Measurements from ENCODE around the gene RABL6. TPM values are rescaled to one million over a fixed set of nuclear protein-coding genes. Genes with fewer than 3 reads are reported as not detected.

RABL6 gene

DNA sequence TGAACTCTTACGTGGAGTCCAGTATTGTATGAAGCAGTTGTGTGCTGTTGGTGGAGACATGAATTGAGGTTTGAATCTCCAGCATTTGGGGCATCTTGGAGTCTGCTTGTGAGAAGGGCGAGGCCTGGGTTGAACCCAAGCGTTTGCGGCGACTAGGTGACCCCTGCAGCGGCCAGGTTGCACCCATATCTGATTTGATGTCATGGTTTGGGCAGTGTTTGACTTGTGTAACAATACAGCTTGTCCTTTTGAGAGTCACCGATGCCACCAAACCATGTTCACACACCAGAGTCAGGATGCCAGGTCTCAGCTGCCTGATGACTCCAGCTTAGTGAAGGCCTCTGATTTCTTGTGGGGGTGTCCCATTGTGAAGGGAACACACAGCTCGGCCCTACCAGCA is 80.7 kb downstream of the RABL6 start:
- Histone ChIP-seq H3K4me3 (replicated peaks; ENCODE audit: insufficient read depth, low read length) (no peak overlapping the region), H3K27me3 (ENCODE audit: insufficient read depth, poor library complexity, severe bottlenecking) (no peaks in the 10 kb centered on the region)

DNA sequence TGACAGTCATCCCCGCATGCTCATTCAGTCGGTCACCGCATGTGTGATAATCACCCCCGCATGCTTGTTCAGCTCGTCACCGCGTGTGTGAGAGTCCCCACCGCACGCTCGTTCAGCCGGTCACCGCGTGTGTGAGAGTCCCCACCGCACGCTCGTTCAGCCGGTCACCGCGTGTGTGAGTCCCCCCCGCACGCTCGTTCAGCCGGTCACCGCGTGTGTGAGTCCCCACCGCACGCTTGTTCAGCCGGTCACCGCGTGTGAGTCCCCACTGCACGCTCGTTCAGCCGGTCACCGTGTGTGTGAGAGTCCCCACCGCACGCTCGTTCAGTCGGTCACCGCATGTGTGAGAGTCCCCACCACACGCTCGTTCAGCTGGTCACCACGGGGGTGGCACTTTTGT is 82.1 kb downstream of the RABL6 start:
- DNase-seq (ENCODE audit: low read depth in 1 of 2, low spot score in 1 of 2): no peak
- no peak overlapping the region for H3K27ac ChIP-seq (replicated peaks)
- no peak for TF ChIP-seq GABPA (IDR thresholded peaks at IDR 0.05; ENCODE audit: low read depth)
- no peak for TF ChIP-seq POLR2AphosphoS5 (IDR thresholded peaks at IDR 0.05; ENCODE audit: low read depth)
- TF ChIP-seq, protein P1, sequence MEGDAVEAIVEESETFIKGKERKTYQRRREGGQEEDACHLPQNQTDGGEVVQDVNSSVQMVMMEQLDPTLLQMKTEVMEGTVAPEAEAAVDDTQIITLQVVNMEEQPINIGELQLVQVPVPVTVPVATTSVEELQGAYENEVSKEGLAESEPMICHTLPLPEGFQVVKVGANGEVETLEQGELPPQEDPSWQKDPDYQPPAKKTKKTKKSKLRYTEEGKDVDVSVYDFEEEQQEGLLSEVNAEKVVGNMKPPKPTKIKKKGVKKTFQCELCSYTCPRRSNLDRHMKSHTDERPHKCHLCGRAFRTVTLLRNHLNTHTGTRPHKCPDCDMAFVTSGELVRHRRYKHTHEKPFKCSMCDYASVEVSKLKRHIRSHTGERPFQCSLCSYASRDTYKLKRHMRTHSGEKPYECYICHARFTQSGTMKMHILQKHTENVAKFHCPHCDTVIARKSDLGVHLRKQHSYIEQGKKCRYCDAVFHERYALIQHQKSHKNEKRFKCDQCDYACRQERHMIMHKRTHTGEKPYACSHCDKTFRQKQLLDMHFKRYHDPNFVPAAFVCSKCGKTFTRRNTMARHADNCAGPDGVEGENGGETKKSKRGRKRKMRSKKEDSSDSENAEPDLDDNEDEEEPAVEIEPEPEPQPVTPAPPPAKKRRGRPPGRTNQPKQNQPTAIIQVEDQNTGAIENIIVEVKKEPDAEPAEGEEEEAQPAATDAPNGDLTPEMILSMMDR (IDR thresholded peaks at IDR 0.05; ENCODE audit: insufficient read depth, low read length): no peak
- no peak for TF ChIP-seq SPI1 (IDR thresholded peaks at IDR 0.05; ENCODE audit: borderline replicate concordance, low read depth)
- TF ChIP-seq, protein P2, sequence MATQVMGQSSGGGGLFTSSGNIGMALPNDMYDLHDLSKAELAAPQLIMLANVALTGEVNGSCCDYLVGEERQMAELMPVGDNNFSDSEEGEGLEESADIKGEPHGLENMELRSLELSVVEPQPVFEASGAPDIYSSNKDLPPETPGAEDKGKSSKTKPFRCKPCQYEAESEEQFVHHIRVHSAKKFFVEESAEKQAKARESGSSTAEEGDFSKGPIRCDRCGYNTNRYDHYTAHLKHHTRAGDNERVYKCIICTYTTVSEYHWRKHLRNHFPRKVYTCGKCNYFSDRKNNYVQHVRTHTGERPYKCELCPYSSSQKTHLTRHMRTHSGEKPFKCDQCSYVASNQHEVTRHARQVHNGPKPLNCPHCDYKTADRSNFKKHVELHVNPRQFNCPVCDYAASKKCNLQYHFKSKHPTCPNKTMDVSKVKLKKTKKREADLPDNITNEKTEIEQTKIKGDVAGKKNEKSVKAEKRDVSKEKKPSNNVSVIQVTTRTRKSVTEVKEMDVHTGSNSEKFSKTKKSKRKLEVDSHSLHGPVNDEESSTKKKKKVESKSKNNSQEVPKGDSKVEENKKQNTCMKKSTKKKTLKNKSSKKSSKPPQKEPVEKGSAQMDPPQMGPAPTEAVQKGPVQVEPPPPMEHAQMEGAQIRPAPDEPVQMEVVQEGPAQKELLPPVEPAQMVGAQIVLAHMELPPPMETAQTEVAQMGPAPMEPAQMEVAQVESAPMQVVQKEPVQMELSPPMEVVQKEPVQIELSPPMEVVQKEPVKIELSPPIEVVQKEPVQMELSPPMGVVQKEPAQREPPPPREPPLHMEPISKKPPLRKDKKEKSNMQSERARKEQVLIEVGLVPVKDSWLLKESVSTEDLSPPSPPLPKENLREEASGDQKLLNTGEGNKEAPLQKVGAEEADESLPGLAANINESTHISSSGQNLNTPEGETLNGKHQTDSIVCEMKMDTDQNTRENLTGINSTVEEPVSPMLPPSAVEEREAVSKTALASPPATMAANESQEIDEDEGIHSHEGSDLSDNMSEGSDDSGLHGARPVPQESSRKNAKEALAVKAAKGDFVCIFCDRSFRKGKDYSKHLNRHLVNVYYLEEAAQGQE (IDR thresholded peaks at IDR 0.05; ENCODE audit: insufficient replicate concordance, low read depth): no peak
- H3K27me3 ChIP-seq (ENCODE audit: insufficient read depth, poor library complexity, severe bottlenecking): no peaks in the 10 kb centered on the region
- H3K4me3 ChIP-seq (replicated peaks; ENCODE audit: insufficient read depth, low read length): no peak overlapping the region

More for the DNA sequence above, 80.7 kb downstream of the RABL6 start:
- TF ChIP-seq SPI1 (IDR thresholded peaks at IDR 0.05; ENCODE audit: borderline replicate concordance, low read depth) (no peak), GABPA (IDR thresholded peaks at IDR 0.05; ENCODE audit: low read depth) (no peak), POLR2AphosphoS5 (IDR thresholded peaks at IDR 0.05; ENCODE audit: low read depth) (no peak)
- TF ChIP-seq, protein P1 (IDR thresholded peaks at IDR 0.05; ENCODE audit: insufficient read depth, low read length): no peak
- TF ChIP-seq, protein P2 (IDR thresholded peaks at IDR 0.05; ENCODE audit: insufficient replicate concordance, low read depth): no peak
- DNase-seq (ENCODE audit: low read depth in 1 of 2, low spot score in 1 of 2): no peak
- no peak overlapping the region for H3K27ac ChIP-seq (replicated peaks)

DNA sequence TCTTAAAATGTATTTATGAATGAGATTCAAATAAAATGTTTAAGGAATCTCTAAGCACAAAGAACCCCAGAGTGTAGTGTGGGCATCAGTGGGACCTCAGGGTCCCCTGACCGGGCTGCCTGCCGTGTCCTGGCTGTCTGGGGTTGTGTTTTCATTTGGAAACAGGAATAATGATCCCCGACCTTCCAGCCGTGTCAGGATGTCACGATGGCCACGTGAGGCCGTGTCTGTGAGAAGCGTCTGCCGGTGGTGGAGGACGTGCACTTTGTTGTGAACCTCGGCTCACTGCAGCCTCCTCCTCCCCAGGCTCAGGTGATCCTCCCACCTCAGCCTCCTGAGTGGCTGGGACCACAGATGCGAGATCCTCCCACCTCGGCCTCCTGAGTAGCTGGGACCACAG is 82.9 kb downstream of the RABL6 start:
- DNase-seq (ENCODE audit: low read depth in 1 of 2, low spot score in 1 of 2): no peak
- Histone ChIP-seq H3K4me3 (replicated peaks; ENCODE audit: insufficient read depth, low read length) (no peak overlapping the region), H3K27me3 (ENCODE audit: insufficient read depth, poor library complexity, severe bottlenecking) (no peaks in the 10 kb centered on the region), H3K27ac (replicated peaks) (no peak overlapping the region)
- TF ChIP-seq SPI1 (IDR thresholded peaks at IDR 0.05; ENCODE audit: borderline replicate concordance, low read depth): no peak
- TF ChIP-seq POLR2AphosphoS5 (IDR thresholded peaks at IDR 0.05; ENCODE audit: low read depth): no peak
- TF ChIP-seq, protein P1 (IDR thresholded peaks at IDR 0.05; ENCODE audit: insufficient read depth, low read length): no peak

Small RNA genes lying within 50 kb of the gene (microRNA-seq; reads per million reads assigned to microRNA genes)
- gene MIR4292 (not detected), gene MIR4479 (2.1 reads per million)
